IPS DF 6.9 (cell line): ENCODE data around the gene HOXD13.

Source experiments
- DNase-seq: peaks from one replicate; pipeline ENCODE4 v3.0.0-alpha.2; 2013; ENCODE audit warnings: low read depth, low spot score
- H3K27ac ChIP-seq: one replicate; pipeline ENCODE4 v1.5.1; 2013; ENCODE audit warnings: low read length, control low read depth
- H3K27me3 ChIP-seq: 2 replicates; pipeline ENCODE4 v1.6.1; 2013; ENCODE audit warnings: mild to moderate bottlenecking, low read length; ENCODE audit not compliant: control insufficient read depth, insufficient read depth
- H3K36me3 ChIP-seq: 2 replicates; pipeline ENCODE4 v1.6.1; 2013; ENCODE audit warnings: low read length; ENCODE audit not compliant: control insufficient read depth, insufficient read depth
- H3K4me1 ChIP-seq: 2 replicates; pipeline ENCODE4 v1.6.1; 2013; ENCODE audit warnings: low read length; ENCODE audit not compliant: control insufficient read depth, insufficient read depth
- H3K4me3 ChIP-seq: 2 replicates; pipeline ENCODE4 v1.5.1; 2013; ENCODE audit warnings: mild to moderate bottlenecking, low read length
- H3K9me3 ChIP-seq: 2 replicates; pipeline ENCODE4 v1.6.1; 2013; ENCODE audit warnings: low read length, inconsistent platforms; ENCODE audit not compliant: control insufficient read depth, insufficient read depth
- WGBS: extraction: QIAGEN DNeasy Blood & Tissue Kit; methylation state at CpG from one replicate; pipeline ENCODE4 v1.1.7; 2013; ENCODE audit warnings: mixed read lengths, missing lambda C conversion rate; ENCODE audit not compliant: insufficient read length, insufficient coverage; 5-methylcytosine and 5-hydroxymethylcytosine counted together

The HOXD13 gene

GRCh38 chr2:176123411-176124109, 31.0 kb downstream of the HOXD13 start:
- Histone ChIP-seq H3K27me3 (peaks cover 92% of the 10 kb centered on the region), H3K4me1 (peaks cover 7% of the 10 kb centered on the region; the same call in 1 of the 2 replicates), H3K4me3 (no peak overlapping the region), H3K9me3 (no peaks in the 10 kb centered on the region), H3K27ac (no peak overlapping the region), H3K36me3 (no peaks in the 10 kb centered on the region)
- DNase-seq, result no peak
- no CpG with 5 or more reads among the region's 40 CpGs for WGBS

- no peak overlapping the region for H3K27ac ChIP-seq
- no peaks in the 10 kb centered on the region for H3K36me3 ChIP-seq
- no peak overlapping the region for H3K4me3 ChIP-seq
- WGBS, result no CpG with 5 or more reads among the region's 34 CpGs
- DNase-seq, result no peak
- H3K4me1 ChIP-seq, result peaks cover 10% of the 10 kb centered on the region; the same call in 1 of the 2 replicates
- H3K27me3 ChIP-seq, result peaks cover 94% of the 10 kb centered on the region
- H3K9me3 ChIP-seq, result no peaks in the 10 kb centered on the region
Observed at GRCh38 chr2:176124110-176124946, 31.8 kb downstream of the HOXD13 start.

GRCh38 chr2:176124947-176125771, 32.6 kb downstream of the HOXD13 start:
- no CpG with 5 or more reads among the region's 9 CpGs for WGBS
- no peaks in the 10 kb centered on the region for H3K36me3 ChIP-seq
- H3K9me3 ChIP-seq, result no peaks in the 10 kb centered on the region
- peaks cover 12% of the 10 kb centered on the region; the same call in 1 of the 2 replicates for H3K4me1 ChIP-seq
- DNase-seq, result no peak
- no peak overlapping the region for H3K27ac ChIP-seq
- no peak overlapping the region for H3K4me3 ChIP-seq
- peaks cover 92% of the 10 kb centered on the region for H3K27me3 ChIP-seq

- Histone ChIP-seq H3K36me3 (no peaks in the 10 kb centered on the region), H3K4me3 (no peak overlapping the region), H3K27ac (no peak overlapping the region), H3K9me3 (no peaks in the 10 kb centered on the region), H3K27me3 (peaks cover 91% of the 10 kb centered on the region), H3K4me1 (peaks cover 12% of the 10 kb centered on the region; the same call in 1 of the 2 replicates)
- no peak for DNase-seq
- WGBS, result no CpG with 5 or more reads among the region's 6 CpGs
Observed at GRCh38 chr2:176125772-176126054, 33.2 kb downstream of the HOXD13 start.

- Histone ChIP-seq H3K9me3 (no peaks in the 10 kb centered on the region), H3K27me3 (peaks cover 88% of the 10 kb centered on the region), H3K4me3 (no peak overlapping the region), H3K27ac (no peak overlapping the region), H3K36me3 (no peaks in the 10 kb centered on the region), H3K4me1 (peaks cover 12% of the 10 kb centered on the region; the same call in 1 of the 2 replicates)
- WGBS, result no CpG with 5 or more reads among the region's 13 CpGs
- no peak for DNase-seq
Observed at GRCh38 chr2:176126929-176127773, 34.6 kb downstream of the HOXD13 start.

GRCh38 chr2:176127774-176128072, 35.2 kb downstream of the HOXD13 start:
- H3K27me3 ChIP-seq, result peaks cover 88% of the 10 kb centered on the region
- H3K4me3 ChIP-seq, result no peak overlapping the region
- no peaks in the 10 kb centered on the region for H3K36me3 ChIP-seq
- no peak for DNase-seq
- peaks cover 9% of the 10 kb centered on the region; the same call in 1 of the 2 replicates for H3K4me1 ChIP-seq
- no peaks in the 10 kb centered on the region for H3K9me3 ChIP-seq
- H3K27ac ChIP-seq, result no peak overlapping the region
- WGBS, result no CpG with 5 or more reads among the region's 4 CpGs

GRCh38 chr2:176128172-176128981, 35.9 kb downstream of the HOXD13 start:
- no peaks in the 10 kb centered on the region for H3K9me3 ChIP-seq
- no peaks in the 10 kb centered on the region for H3K36me3 ChIP-seq
- peaks cover 88% of the 10 kb centered on the region for H3K27me3 ChIP-seq
- H3K4me1 ChIP-seq, result 0 out of 2 replicates have a peak, but pooled peaks cover 5% of the 10 kb centered on the region
- DNase-seq, result no peak
- WGBS, result no CpG with 5 or more reads among the region's 49 CpGs
- no peak overlapping the region for H3K27ac ChIP-seq
- no peak overlapping the region for H3K4me3 ChIP-seq

GRCh38 chr2:176128982-176129796, 36.7 kb downstream of the HOXD13 start, which contains the start of gene HOXD8:
TSS of gene HOXD8 (plus strand) at chr2:176129705. CDS start at chr2:176130367, 662 bp downstream.
- Histone ChIP-seq H3K9me3 (no peaks in the 10 kb centered on the region), H3K4me1 (peaks cover 6% of the 10 kb centered on the region; the same call in 1 of the 2 replicates), H3K36me3 (no peaks in the 10 kb centered on the region), H3K27me3 (peaks cover 88% of the 10 kb centered on the region), H3K27ac (no peak within 1 kb of the TSS), H3K4me3 (no peak within 1 kb of the TSS; the same call in 1 of the 2 replicates)
- DNase-seq, result no peak
- WGBS, result no CpG with 5 or more reads among the region's 64 CpGs

- Histone ChIP-seq H3K27me3 (peaks cover 88% of the 10 kb centered on the region), H3K9me3 (no peaks in the 10 kb centered on the region), H3K36me3 (no peaks in the 10 kb centered on the region), H3K27ac (no peak overlapping the region), H3K4me1 (peaks cover 6% of the 10 kb centered on the region; the same call in 1 of the 2 replicates), H3K4me3 (no peak overlapping the region; the same call in 1 of the 2 replicates)
- no CpG with 5 or more reads among the region's 43 CpGs for WGBS
- no peak for DNase-seq
Observed at GRCh38 chr2:176129813-176130146, 37.3 kb downstream of the HOXD13 start.
